MM.1S (cell line): Measurements from ENCODE around the gene KCND3.
A peak's percentile ranks its signal among the peaks of the same experiment; 100 is the strongest.

ENCODE experiments used
- DNase-seq: peaks from one replicate; pipeline ENCODE4 v3.0.0-alpha.2; 2015
- H2AFZ ChIP-seq: fragments of 300-600 bp; sonication (generic); 2 replicates; pipeline ENCODE4 v1.6.0; 2016; ENCODE audit warnings: antibody characterized with exemption, low read length
- H3F3A ChIP-seq: fragments of 300-600 bp; sonication (generic); 2 replicates; pipeline ENCODE4 v1.6.1; 2016; ENCODE audit warnings: mild to moderate bottlenecking, antibody characterized with exemption, low read length, moderate library complexity, mixed read lengths; ENCODE audit not compliant: insufficient read depth
- H3K27ac ChIP-seq: fragments of 300-600 bp; sonication (generic); 2 replicates; pipeline ENCODE4 v1.5.1; 2016; ENCODE audit warnings: mild to moderate bottlenecking, low read length
- H3K27me3 ChIP-seq: fragments of 300-600 bp; sonication (generic); replicated peaks from 2 replicates; pipeline ENCODE4 v1.6.0; 2016; ENCODE audit warnings: low read length; ENCODE audit not compliant: insufficient read depth
- H3K36me3 ChIP-seq: fragments of 300-600 bp; sonication (generic); replicated peaks from 2 replicates; pipeline ENCODE4 v1.6.1; 2016; ENCODE audit warnings: mild to moderate bottlenecking, low read length, mixed read lengths; ENCODE audit not compliant: insufficient read depth
- H3K4me1 ChIP-seq: fragments of 300-600 bp; sonication (generic); 2 replicates; pipeline ENCODE4 v1.6.1; 2016; ENCODE audit warnings: low read length, mixed read lengths
- H3K4me2 ChIP-seq: fragments of 300-600 bp; sonication (generic); 2 replicates; pipeline ENCODE4 v1.6.0; 2016; ENCODE audit warnings: low read depth, low read length
- H3K4me3 ChIP-seq: fragments of 300-600 bp; sonication (generic); 2 replicates; pipeline ENCODE4 v1.5.1; 2016; ENCODE audit warnings: low read length, mixed read lengths
- H3K79me2 ChIP-seq: fragments of 300-600 bp; sonication (generic); 2 replicates; pipeline ENCODE4 v1.6.1; 2016; ENCODE audit warnings: mixed run types, low read length, mixed read lengths
- H3K9ac ChIP-seq: fragments of 300-600 bp; sonication (generic); 2 replicates; pipeline ENCODE4 v1.6.1; 2016; ENCODE audit warnings: low read length, mixed read lengths
- H3K9me2 ChIP-seq: fragments of 300-600 bp; sonication (generic); replicated peaks from 2 replicates; pipeline ENCODE4 v1.6.1; 2016; ENCODE audit warnings: mild to moderate bottlenecking, low read length, mixed read lengths; ENCODE audit not compliant: insufficient read depth
- H3K9me3 ChIP-seq: fragments of 300-600 bp; sonication (generic); replicated peaks from 2 replicates; pipeline ENCODE4 v1.6.1; 2016; ENCODE audit warnings: mild to moderate bottlenecking, low read length, mixed read lengths; ENCODE audit not compliant: insufficient read depth
- H4K20me1 ChIP-seq: fragments of 300-600 bp; sonication (generic); 2 replicates; pipeline ENCODE4 v1.6.1; 2016; ENCODE audit warnings: mild to moderate bottlenecking, low read length, moderate library complexity, mixed read lengths; ENCODE audit not compliant: insufficient read depth
- EZH2 ChIP-seq: fragments of 300-600 bp; sonication (generic); optimal IDR thresholded peaks from 2 replicates; pipeline ENCODE3; 2017; ENCODE audit warnings: low read depth, mild to moderate bottlenecking, antibody characterized with exemption, low read length, mixed read lengths
- EZH2phosphoT487 ChIP-seq: fragments of 300-600 bp; sonication (generic); IDR thresholded peaks from 2 replicates; pipeline ENCODE4 v1.6.1; 2018; ENCODE audit warnings: antibody characterized with exemption, low read length
- TF ChIP-seq, protein P1 (sequence below): fragments of 300-600 bp; sonication (generic); IDR thresholded peaks from 2 replicates; pipeline ENCODE4 v1.5.1; 2016; ENCODE audit warnings: antibody characterized with exemption, low read length, mixed read lengths

KCND3 gene

DNA sequence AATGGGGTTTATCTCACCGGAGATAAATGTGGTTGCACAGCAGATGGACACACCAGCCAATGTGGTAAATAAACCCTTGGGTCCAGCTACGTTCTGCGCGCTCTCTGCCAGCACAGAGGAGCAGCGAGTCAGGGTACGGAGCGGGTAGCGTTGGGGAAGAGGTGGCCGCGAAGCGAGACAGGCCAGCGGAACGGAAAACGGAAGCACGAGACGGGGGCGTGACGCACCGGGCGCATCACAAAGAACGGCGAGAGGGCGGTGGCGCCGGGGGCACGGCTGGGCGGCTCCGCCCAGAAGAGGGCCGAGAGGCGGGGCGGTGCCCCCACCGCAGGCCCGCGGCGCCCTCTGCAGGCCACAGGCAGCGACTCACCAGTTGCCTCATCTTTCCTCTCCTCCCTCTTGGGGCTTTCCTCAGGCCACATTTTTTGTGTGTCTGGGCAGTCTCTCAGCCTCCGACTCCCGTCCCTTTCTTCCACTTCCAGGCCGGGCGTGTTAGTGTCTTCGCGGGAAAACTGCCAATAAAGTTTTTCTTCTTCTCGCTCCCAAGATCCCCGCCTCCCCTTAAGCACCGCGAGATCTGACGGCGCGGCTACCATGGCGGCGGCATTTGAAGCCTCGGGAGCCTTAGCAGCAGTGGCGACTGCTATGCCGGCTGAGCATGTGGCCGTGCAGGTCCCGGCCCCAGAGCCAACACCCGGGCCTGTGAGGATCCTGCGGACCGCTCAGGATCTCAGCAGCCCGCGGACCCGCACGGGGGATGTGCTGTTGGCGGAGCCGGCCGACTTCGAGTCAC is 233.9 kb downstream of the KCND3 start, which contains the start of gene DDX20:
Gene DDX20 (plus strand): TSS at position 571 of the 793 bp plus-strand sequence. CDS start 24 bp downstream, at position 595.
- TF ChIP-seq, protein P1, sequence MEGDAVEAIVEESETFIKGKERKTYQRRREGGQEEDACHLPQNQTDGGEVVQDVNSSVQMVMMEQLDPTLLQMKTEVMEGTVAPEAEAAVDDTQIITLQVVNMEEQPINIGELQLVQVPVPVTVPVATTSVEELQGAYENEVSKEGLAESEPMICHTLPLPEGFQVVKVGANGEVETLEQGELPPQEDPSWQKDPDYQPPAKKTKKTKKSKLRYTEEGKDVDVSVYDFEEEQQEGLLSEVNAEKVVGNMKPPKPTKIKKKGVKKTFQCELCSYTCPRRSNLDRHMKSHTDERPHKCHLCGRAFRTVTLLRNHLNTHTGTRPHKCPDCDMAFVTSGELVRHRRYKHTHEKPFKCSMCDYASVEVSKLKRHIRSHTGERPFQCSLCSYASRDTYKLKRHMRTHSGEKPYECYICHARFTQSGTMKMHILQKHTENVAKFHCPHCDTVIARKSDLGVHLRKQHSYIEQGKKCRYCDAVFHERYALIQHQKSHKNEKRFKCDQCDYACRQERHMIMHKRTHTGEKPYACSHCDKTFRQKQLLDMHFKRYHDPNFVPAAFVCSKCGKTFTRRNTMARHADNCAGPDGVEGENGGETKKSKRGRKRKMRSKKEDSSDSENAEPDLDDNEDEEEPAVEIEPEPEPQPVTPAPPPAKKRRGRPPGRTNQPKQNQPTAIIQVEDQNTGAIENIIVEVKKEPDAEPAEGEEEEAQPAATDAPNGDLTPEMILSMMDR = peak; percentile 65
- no peak for TF ChIP-seq EZH2phosphoT487
- no peaks in the 10 kb centered on the region for H3K9me2 ChIP-seq
- no peaks in the 10 kb centered on the region for H3K27me3 ChIP-seq
- H3K36me3 ChIP-seq = no peaks in the 10 kb centered on the region
- peak within 1 kb of the TSS; percentile 86 for H3K9ac ChIP-seq
- no peaks in the 10 kb centered on the region for H3F3A ChIP-seq
- peaks cover 8% of the 10 kb centered on the region; the same call in 1 of the 2 replicates for H3K4me1 ChIP-seq
- H3K9me3 ChIP-seq = no peaks in the 10 kb centered on the region
- peak within 1 kb of the TSS; percentile 63 for H3K4me2 ChIP-seq
- H3K4me3 ChIP-seq = peak within 1 kb of the TSS; percentile 78
- peak within 1 kb of the TSS; percentile 87 for H3K27ac ChIP-seq
- H4K20me1 ChIP-seq = no peaks in the 10 kb centered on the region
- DNase-seq = peak; percentile 84
- peaks cover 23% of the 10 kb centered on the region for H3K79me2 ChIP-seq
- peak within 1 kb of the TSS; percentile 65; the same call in 1 of the 2 replicates for H2AFZ ChIP-seq

DNA sequence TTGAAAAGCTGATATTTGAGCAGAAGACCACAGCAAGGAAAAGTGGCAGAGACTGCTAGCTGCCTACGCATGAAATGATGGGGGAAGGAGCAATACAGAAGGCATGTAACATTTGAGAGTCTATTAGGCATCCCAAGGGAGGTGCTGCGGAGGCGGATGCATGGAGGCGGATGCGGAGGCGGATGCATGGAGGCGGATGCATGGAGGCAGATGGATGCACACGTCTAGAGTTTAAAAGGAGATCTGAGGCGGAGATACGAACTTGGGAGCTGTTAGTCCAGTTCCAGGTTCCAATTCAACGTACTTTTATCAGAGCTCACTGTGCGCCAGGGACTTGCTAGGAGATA is 234.5 kb downstream of the KCND3 start:
- Histone ChIP-seq H3K9ac (peak overlapping the region; percentile 86), H3F3A (no peaks in the 10 kb centered on the region)
- no peak for DNase-seq

DNA sequence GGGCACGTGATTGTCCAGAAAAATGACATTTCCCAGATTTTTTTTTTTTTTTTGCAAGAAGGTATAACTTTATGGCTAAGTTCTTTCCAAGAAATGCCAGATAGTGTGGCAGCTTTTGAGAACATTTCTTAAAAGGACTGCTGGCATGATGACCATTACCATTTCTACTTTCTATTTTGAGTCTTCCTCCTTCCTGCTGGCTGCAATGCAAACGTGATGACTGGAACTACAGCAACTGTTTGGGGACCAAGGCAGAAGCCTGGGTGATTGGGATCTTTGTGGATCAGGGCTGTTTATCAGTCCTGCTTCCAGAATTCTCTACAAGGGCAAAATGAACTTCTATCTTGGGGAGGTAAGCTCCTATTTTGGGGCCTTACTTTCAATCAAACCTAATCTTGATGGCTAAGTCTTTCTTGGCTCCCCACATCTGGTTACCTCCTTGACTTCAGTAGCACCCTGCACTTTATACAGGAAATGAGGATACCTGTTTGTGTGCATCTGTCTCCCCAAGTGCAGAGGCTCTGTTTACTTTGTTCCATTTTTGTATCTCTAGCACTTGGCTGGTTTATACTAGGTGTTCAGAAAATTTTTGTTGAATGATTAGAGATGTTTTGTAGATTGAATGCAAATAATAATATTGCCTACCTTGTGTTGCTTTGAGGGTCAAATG is 237.4 kb downstream of the KCND3 start:
- H4K20me1 ChIP-seq = no peaks in the 10 kb centered on the region
- H3K36me3 ChIP-seq = no peaks in the 10 kb centered on the region
- DNase-seq = no peak
- no peaks in the 10 kb centered on the region for H3K9me2 ChIP-seq
- H3K79me2 ChIP-seq = peaks cover 12% of the 10 kb centered on the region
- no peak overlapping the region for H3K27ac ChIP-seq
- TF ChIP-seq, protein P1 = no peak
- TF ChIP-seq EZH2 (no peak), EZH2phosphoT487 (no peak)
- H3F3A ChIP-seq = no peaks in the 10 kb centered on the region
- H3K4me2 ChIP-seq = peak overlapping the region; percentile 21; the same call in 1 of the 2 replicates
- H3K4me1 ChIP-seq = peaks cover 8% of the 10 kb centered on the region; the same call in 1 of the 2 replicates
- H3K27me3 ChIP-seq = no peaks in the 10 kb centered on the region
- H2AFZ ChIP-seq = peak overlapping the region; percentile 61; the same call in 1 of the 2 replicates
- no peaks in the 10 kb centered on the region for H3K9me3 ChIP-seq
- H3K4me3 ChIP-seq = no peak overlapping the region
- no peak overlapping the region for H3K9ac ChIP-seq

More for the DNA sequence above, 234.5 kb downstream of the KCND3 start:
- no peaks in the 10 kb centered on the region for H3K9me2 ChIP-seq
- H3K27me3 ChIP-seq = no peaks in the 10 kb centered on the region
- H3K4me2 ChIP-seq = peak overlapping the region; percentile 58
- no peaks in the 10 kb centered on the region for H3K36me3 ChIP-seq
- H3K4me3 ChIP-seq = peak overlapping the region; percentile 78
- peak overlapping the region; percentile 87 for H3K27ac ChIP-seq
- H3K79me2 ChIP-seq = peaks cover 23% of the 10 kb centered on the region
- TF ChIP-seq EZH2phosphoT487 (no peak), EZH2 (no peak)
- TF ChIP-seq, protein P1 = no peak
- H2AFZ ChIP-seq = peak overlapping the region; percentile 62; the same call in 1 of the 2 replicates
- peaks cover 8% of the 10 kb centered on the region; the same call in 1 of the 2 replicates for H3K4me1 ChIP-seq
- no peaks in the 10 kb centered on the region for H3K9me3 ChIP-seq
- no peaks in the 10 kb centered on the region for H4K20me1 ChIP-seq
